ENCODE results near the gene TTN.

Gene TTN

GRCh38 chr2:178700922-178701342, 106.3 kb downstream of the TTN start:
- H3K27me3 ChIP-seq (ENCODE audit: insufficient read depth, insufficient read length), result no peaks in the 10 kb centered on the region
- DNase-seq (ENCODE audit: low read depth, low spot score), result peak; percentile 13
- no peak overlapping the region for H3K4me3 ChIP-seq (ENCODE audit: insufficient read length, low read depth)
- no peaks in the 10 kb centered on the region for H3K36me3 ChIP-seq (ENCODE audit: insufficient read depth, insufficient read length, low read length)
- H3K9ac ChIP-seq (ENCODE audit: insufficient read length, low read depth), result no peak overlapping the region
- TF ChIP-seq ZNF274 (IDR thresholded peaks at IDR 0.05; ENCODE audit: low read depth, low read length) (no peak), SUZ12 (IDR thresholded peaks at IDR 0.05; ENCODE audit: extremely low read depth, insufficient read depth, insufficient read length) (no peak), YY1 (IDR thresholded peaks at IDR 0.05; ENCODE audit: insufficient read depth, insufficient read length) (no peak)
- H3K9me3 ChIP-seq (ENCODE audit: insufficient read depth, low read length), result no peaks in the 10 kb centered on the region
- H3K4me1 ChIP-seq (ENCODE audit: insufficient read depth, insufficient read length), result no peaks in the 10 kb centered on the region

- H3K4me3 ChIP-seq (ENCODE audit: insufficient read length, low read depth), result no peak overlapping the region
- H3K9ac ChIP-seq (ENCODE audit: insufficient read length, low read depth), result no peak overlapping the region
- no peaks in the 10 kb centered on the region for H3K27me3 ChIP-seq (ENCODE audit: insufficient read depth, insufficient read length)
- no peaks in the 10 kb centered on the region for H3K36me3 ChIP-seq (ENCODE audit: insufficient read depth, insufficient read length, low read length)
- H3K9me3 ChIP-seq (ENCODE audit: insufficient read depth, low read length), result no peaks in the 10 kb centered on the region
- H3K4me1 ChIP-seq (ENCODE audit: insufficient read depth, insufficient read length), result no peaks in the 10 kb centered on the region
- no peak for DNase-seq (ENCODE audit: low read depth, low spot score)
- no peak for TF ChIP-seq YY1 (IDR thresholded peaks at IDR 0.05; ENCODE audit: insufficient read depth, insufficient read length)
- TF ChIP-seq SUZ12 (IDR thresholded peaks at IDR 0.05; ENCODE audit: extremely low read depth, insufficient read depth, insufficient read length), result no peak
- no peak for TF ChIP-seq ZNF274 (IDR thresholded peaks at IDR 0.05; ENCODE audit: low read depth, low read length)
Measured at GRCh38 chr2:178700136-178700535, 107.1 kb downstream of the TTN start.

GRCh38 chr2:178692845-178693244, 114.4 kb downstream of the TTN start:
- no peaks in the 10 kb centered on the region for H3K27me3 ChIP-seq (ENCODE audit: insufficient read depth, insufficient read length)
- H3K9ac ChIP-seq (ENCODE audit: insufficient read length, low read depth), result no peak overlapping the region
- H3K4me3 ChIP-seq (ENCODE audit: insufficient read length, low read depth), result no peak overlapping the region
- TF ChIP-seq SUZ12 (IDR thresholded peaks at IDR 0.05; ENCODE audit: extremely low read depth, insufficient read depth, insufficient read length) (no peak), ZNF274 (IDR thresholded peaks at IDR 0.05; ENCODE audit: low read depth, low read length) (no peak), YY1 (IDR thresholded peaks at IDR 0.05; ENCODE audit: insufficient read depth, insufficient read length) (no peak)
- no peaks in the 10 kb centered on the region for H3K4me1 ChIP-seq (ENCODE audit: insufficient read depth, insufficient read length)
- no peaks in the 10 kb centered on the region for H3K9me3 ChIP-seq (ENCODE audit: insufficient read depth, low read length)
- H3K36me3 ChIP-seq (ENCODE audit: insufficient read depth, insufficient read length, low read length), result no peaks in the 10 kb centered on the region
- DNase-seq (ENCODE audit: low read depth, low spot score), result no peak

GRCh38 chr2:178689808-178690207, 117.4 kb downstream of the TTN start:
- DNase-seq (ENCODE audit: low read depth, low spot score), result no peak
- Histone ChIP-seq H3K9me3 (ENCODE audit: insufficient read depth, low read length) (no peaks in the 10 kb centered on the region), H3K9ac (ENCODE audit: insufficient read length, low read depth) (no peak overlapping the region), H3K4me3 (ENCODE audit: insufficient read length, low read depth) (no peak overlapping the region), H3K27me3 (ENCODE audit: insufficient read depth, insufficient read length) (no peaks in the 10 kb centered on the region), H3K4me1 (ENCODE audit: insufficient read depth, insufficient read length) (no peaks in the 10 kb centered on the region), H3K36me3 (ENCODE audit: insufficient read depth, insufficient read length, low read length) (no peaks in the 10 kb centered on the region)
- TF ChIP-seq ZNF274 (IDR thresholded peaks at IDR 0.05; ENCODE audit: low read depth, low read length), result no peak
- TF ChIP-seq SUZ12 (IDR thresholded peaks at IDR 0.05; ENCODE audit: extremely low read depth, insufficient read depth, insufficient read length), result no peak
- no peak for TF ChIP-seq YY1 (IDR thresholded peaks at IDR 0.05; ENCODE audit: insufficient read depth, insufficient read length)

- TF ChIP-seq YY1 (IDR thresholded peaks at IDR 0.05; ENCODE audit: insufficient read depth, insufficient read length), result no peak
- TF ChIP-seq ZNF274 (IDR thresholded peaks at IDR 0.05; ENCODE audit: low read depth, low read length), result no peak
- TF ChIP-seq SUZ12 (IDR thresholded peaks at IDR 0.05; ENCODE audit: extremely low read depth, insufficient read depth, insufficient read length), result no peak
- H3K4me1 ChIP-seq (ENCODE audit: insufficient read depth, insufficient read length), result no peaks in the 10 kb centered on the region
- no peaks in the 10 kb centered on the region for H3K36me3 ChIP-seq (ENCODE audit: insufficient read depth, insufficient read length, low read length)
- H3K9me3 ChIP-seq (ENCODE audit: insufficient read depth, low read length), result no peaks in the 10 kb centered on the region
- no peak for DNase-seq (ENCODE audit: low read depth, low spot score)
- no peak overlapping the region for H3K9ac ChIP-seq (ENCODE audit: insufficient read length, low read depth)
- no peak overlapping the region for H3K4me3 ChIP-seq (ENCODE audit: insufficient read length, low read depth)
- no peaks in the 10 kb centered on the region for H3K27me3 ChIP-seq (ENCODE audit: insufficient read depth, insufficient read length)
Measured at GRCh38 chr2:178683877-178684276, 123.3 kb downstream of the TTN start.

- H3K9me3 ChIP-seq (ENCODE audit: insufficient read depth, low read length), result no peaks in the 10 kb centered on the region
- no peaks in the 10 kb centered on the region for H3K36me3 ChIP-seq (ENCODE audit: insufficient read depth, insufficient read length, low read length)
- no peak for DNase-seq (ENCODE audit: low read depth, low spot score)
- H3K4me3 ChIP-seq (ENCODE audit: insufficient read length, low read depth), result no peak overlapping the region
- H3K27me3 ChIP-seq (ENCODE audit: insufficient read depth, insufficient read length), result no peaks in the 10 kb centered on the region
- H3K9ac ChIP-seq (ENCODE audit: insufficient read length, low read depth), result no peak overlapping the region
- TF ChIP-seq ZNF274 (IDR thresholded peaks at IDR 0.05; ENCODE audit: low read depth, low read length) (no peak), SUZ12 (IDR thresholded peaks at IDR 0.05; ENCODE audit: extremely low read depth, insufficient read depth, insufficient read length) (no peak)
- H3K4me1 ChIP-seq (ENCODE audit: insufficient read depth, insufficient read length), result no peaks in the 10 kb centered on the region
Measured at GRCh38 chr2:178681081-178681480, 126.1 kb downstream of the TTN start.

- TF ChIP-seq SUZ12 (IDR thresholded peaks at IDR 0.05; ENCODE audit: extremely low read depth, insufficient read depth, insufficient read length) (no peak), YY1 (IDR thresholded peaks at IDR 0.05; ENCODE audit: insufficient read depth, insufficient read length) (no peak), ZNF274 (IDR thresholded peaks at IDR 0.05; ENCODE audit: low read depth, low read length) (no peak)
- DNase-seq (ENCODE audit: low read depth, low spot score), result no peak
Measured at GRCh38 chr2:178679891-178680290, 127.3 kb downstream of the TTN start.

GRCh38 chr2:178677599-178677998, 129.6 kb downstream of the TTN start:
- H3K9ac ChIP-seq (ENCODE audit: insufficient read length, low read depth), result no peak overlapping the region
- no peaks in the 10 kb centered on the region for H3K4me1 ChIP-seq (ENCODE audit: insufficient read depth, insufficient read length)
- H3K36me3 ChIP-seq (ENCODE audit: insufficient read depth, insufficient read length, low read length), result no peaks in the 10 kb centered on the region
- no peak for DNase-seq (ENCODE audit: low read depth, low spot score)
- TF ChIP-seq ZNF274 (IDR thresholded peaks at IDR 0.05; ENCODE audit: low read depth, low read length), result no peak
- TF ChIP-seq YY1 (IDR thresholded peaks at IDR 0.05; ENCODE audit: insufficient read depth, insufficient read length), result no peak
- TF ChIP-seq SUZ12 (IDR thresholded peaks at IDR 0.05; ENCODE audit: extremely low read depth, insufficient read depth, insufficient read length), result no peak
- no peaks in the 10 kb centered on the region for H3K27me3 ChIP-seq (ENCODE audit: insufficient read depth, insufficient read length)
- H3K9me3 ChIP-seq (ENCODE audit: insufficient read depth, low read length), result no peaks in the 10 kb centered on the region
- no peak overlapping the region for H3K4me3 ChIP-seq (ENCODE audit: insufficient read length, low read depth)

More at GRCh38 chr2:178679891-178680290, 127.3 kb downstream of the TTN start:
- H3K9me3 ChIP-seq (ENCODE audit: insufficient read depth, low read length), result no peaks in the 10 kb centered on the region
- no peaks in the 10 kb centered on the region for H3K27me3 ChIP-seq (ENCODE audit: insufficient read depth, insufficient read length)
- H3K9ac ChIP-seq (ENCODE audit: insufficient read length, low read depth), result no peak overlapping the region
- no peaks in the 10 kb centered on the region for H3K36me3 ChIP-seq (ENCODE audit: insufficient read depth, insufficient read length, low read length)
- H3K4me1 ChIP-seq (ENCODE audit: insufficient read depth, insufficient read length), result no peaks in the 10 kb centered on the region
- no peak overlapping the region for H3K4me3 ChIP-seq (ENCODE audit: insufficient read length, low read depth)

All from NT2/D1 (cell line).